ENCODE data around the gene UXS1. TPM values are rescaled to one million over a fixed set of nuclear protein-coding genes. Genes with fewer than 3 reads are reported as not detected.

UXS1 gene
- polyA plus RNA-seq, 1 donor from 2014 or later, result 19.1 TPM

DNA sequence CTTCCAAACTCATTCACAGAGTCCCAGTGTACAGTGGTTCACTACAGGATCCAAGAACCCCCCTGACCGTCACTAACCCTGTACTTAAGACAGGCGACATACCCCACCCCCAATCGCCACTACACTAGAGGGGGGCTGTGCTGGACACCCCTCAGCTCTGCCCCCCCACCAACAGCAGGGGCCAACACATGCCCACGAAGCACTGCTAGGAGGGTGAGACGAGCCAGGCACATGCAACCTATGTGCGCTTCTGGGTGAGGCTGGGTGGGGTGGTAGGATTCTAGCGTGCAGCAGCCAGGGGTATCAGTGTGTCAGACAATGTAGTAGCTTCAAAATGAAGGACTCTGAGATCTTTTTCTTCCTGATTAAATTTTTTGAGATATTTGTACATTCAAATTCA, 67.8 kb downstream of the UXS1 start:
- Histone ChIP-seq H3K9me3 (ENCODE audit: low read length) (no peaks in the 10 kb centered on the region), H3K79me2 (replicated peaks; ENCODE audit: insufficient read depth, low read length) (no peaks in the 10 kb centered on the region), H3K36me3 (ENCODE audit: insufficient read depth, low read length) (no peaks in the 10 kb centered on the region), H3K4me3 (ENCODE audit: low read length) (no peak overlapping the region), H3K9ac (ENCODE audit: low read length) (no peak overlapping the region), H3K27ac (ENCODE audit: low read length) (no peak overlapping the region), H3K9me2 (ENCODE audit: insufficient read depth, low read length) (no peaks in the 10 kb centered on the region), H2AFZ (ENCODE audit: low read depth, low read length) (no peak overlapping the region), H3K4me2 (ENCODE audit: low read length) (no peak overlapping the region), H3K27me3 (ENCODE audit: insufficient read depth, low read depth, low read length) (no peaks in the 10 kb centered on the region), H3F3A (ENCODE audit: insufficient read depth, low read length, poor library complexity, severe bottlenecking) (no peaks in the 10 kb centered on the region), H4K20me1 (ENCODE audit: insufficient read depth) (no peaks in the 10 kb centered on the region)
- TF ChIP-seq, protein P1, sequence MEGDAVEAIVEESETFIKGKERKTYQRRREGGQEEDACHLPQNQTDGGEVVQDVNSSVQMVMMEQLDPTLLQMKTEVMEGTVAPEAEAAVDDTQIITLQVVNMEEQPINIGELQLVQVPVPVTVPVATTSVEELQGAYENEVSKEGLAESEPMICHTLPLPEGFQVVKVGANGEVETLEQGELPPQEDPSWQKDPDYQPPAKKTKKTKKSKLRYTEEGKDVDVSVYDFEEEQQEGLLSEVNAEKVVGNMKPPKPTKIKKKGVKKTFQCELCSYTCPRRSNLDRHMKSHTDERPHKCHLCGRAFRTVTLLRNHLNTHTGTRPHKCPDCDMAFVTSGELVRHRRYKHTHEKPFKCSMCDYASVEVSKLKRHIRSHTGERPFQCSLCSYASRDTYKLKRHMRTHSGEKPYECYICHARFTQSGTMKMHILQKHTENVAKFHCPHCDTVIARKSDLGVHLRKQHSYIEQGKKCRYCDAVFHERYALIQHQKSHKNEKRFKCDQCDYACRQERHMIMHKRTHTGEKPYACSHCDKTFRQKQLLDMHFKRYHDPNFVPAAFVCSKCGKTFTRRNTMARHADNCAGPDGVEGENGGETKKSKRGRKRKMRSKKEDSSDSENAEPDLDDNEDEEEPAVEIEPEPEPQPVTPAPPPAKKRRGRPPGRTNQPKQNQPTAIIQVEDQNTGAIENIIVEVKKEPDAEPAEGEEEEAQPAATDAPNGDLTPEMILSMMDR (IDR thresholded peaks at IDR 0.05; ENCODE audit: poor library complexity, severe bottlenecking), result no peak
- no peak for TF ChIP-seq EZH2 (IDR thresholded peaks at IDR 0.05; ENCODE audit: borderline replicate concordance, insufficient read depth, low read length, poor library complexity, severe bottlenecking)
- TF ChIP-seq, protein P2, sequence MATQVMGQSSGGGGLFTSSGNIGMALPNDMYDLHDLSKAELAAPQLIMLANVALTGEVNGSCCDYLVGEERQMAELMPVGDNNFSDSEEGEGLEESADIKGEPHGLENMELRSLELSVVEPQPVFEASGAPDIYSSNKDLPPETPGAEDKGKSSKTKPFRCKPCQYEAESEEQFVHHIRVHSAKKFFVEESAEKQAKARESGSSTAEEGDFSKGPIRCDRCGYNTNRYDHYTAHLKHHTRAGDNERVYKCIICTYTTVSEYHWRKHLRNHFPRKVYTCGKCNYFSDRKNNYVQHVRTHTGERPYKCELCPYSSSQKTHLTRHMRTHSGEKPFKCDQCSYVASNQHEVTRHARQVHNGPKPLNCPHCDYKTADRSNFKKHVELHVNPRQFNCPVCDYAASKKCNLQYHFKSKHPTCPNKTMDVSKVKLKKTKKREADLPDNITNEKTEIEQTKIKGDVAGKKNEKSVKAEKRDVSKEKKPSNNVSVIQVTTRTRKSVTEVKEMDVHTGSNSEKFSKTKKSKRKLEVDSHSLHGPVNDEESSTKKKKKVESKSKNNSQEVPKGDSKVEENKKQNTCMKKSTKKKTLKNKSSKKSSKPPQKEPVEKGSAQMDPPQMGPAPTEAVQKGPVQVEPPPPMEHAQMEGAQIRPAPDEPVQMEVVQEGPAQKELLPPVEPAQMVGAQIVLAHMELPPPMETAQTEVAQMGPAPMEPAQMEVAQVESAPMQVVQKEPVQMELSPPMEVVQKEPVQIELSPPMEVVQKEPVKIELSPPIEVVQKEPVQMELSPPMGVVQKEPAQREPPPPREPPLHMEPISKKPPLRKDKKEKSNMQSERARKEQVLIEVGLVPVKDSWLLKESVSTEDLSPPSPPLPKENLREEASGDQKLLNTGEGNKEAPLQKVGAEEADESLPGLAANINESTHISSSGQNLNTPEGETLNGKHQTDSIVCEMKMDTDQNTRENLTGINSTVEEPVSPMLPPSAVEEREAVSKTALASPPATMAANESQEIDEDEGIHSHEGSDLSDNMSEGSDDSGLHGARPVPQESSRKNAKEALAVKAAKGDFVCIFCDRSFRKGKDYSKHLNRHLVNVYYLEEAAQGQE (IDR thresholded peaks at IDR 0.05; ENCODE audit: borderline replicate concordance), result no peak
- no peak for TF ChIP-seq MXI1 (conservative IDR thresholded peaks at IDR 0.05; ENCODE audit: poor library complexity, severe bottlenecking)
- TF ChIP-seq EP300 (conservative IDR thresholded peaks at IDR 0.05; ENCODE audit: poor library complexity, severe bottlenecking), result no peak
- TF ChIP-seq SMC3 (conservative IDR thresholded peaks at IDR 0.05; ENCODE audit: poor library complexity), result no peak
- TF ChIP-seq TAF1 (IDR thresholded peaks at IDR 0.05; ENCODE audit: low read depth), result no peak
- no peak for TF ChIP-seq POLR2AphosphoS5 (IDR thresholded peaks at IDR 0.05)
- TF ChIP-seq RAD21 (conservative IDR thresholded peaks at IDR 0.05), result no peak

DNA sequence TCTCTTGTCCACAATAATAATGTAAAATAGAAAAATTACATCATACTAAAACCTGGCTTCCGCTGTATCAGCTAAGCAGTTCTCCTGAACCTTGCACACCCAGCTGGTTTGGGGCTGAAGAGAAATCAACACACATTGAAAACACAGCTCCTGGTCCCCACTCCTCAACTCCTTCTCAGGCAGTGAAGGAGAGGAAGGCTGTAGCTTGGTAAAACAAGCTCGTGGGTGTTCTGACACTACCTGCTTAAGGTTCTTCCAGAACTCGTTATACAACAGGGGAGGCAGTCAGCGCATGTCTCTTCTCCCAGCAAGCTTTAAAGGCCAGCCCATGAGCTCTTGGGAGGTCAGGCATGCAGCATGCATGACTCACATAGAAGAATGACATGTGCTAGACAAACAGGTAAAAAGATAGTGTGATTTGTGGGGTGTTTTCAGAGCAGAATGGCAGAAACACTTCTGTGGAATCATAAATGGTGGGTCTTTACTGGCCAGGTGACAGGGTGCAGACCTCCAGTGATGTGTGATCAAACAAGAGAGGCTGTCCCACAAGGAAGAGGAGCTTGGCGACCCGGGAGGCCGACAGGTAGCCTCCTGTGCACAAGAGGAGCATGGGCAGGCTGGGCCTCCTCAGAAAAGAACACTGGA, 69.1 kb downstream of the UXS1 start:
- Histone ChIP-seq H3K36me3 (ENCODE audit: insufficient read depth, low read length) (no peaks in the 10 kb centered on the region), H3K9me3 (ENCODE audit: low read length) (no peaks in the 10 kb centered on the region), H3K27ac (ENCODE audit: low read length) (no peak overlapping the region), H3K4me3 (ENCODE audit: low read length) (no peak overlapping the region), H3K4me2 (ENCODE audit: low read length) (no peak overlapping the region), H2AFZ (ENCODE audit: low read depth, low read length) (no peak overlapping the region), H3K79me2 (replicated peaks; ENCODE audit: insufficient read depth, low read length) (no peaks in the 10 kb centered on the region), H3K27me3 (ENCODE audit: insufficient read depth, low read depth, low read length) (no peaks in the 10 kb centered on the region), H3K9me2 (ENCODE audit: insufficient read depth, low read length) (no peaks in the 10 kb centered on the region), H4K20me1 (ENCODE audit: insufficient read depth) (no peaks in the 10 kb centered on the region), H3F3A (ENCODE audit: insufficient read depth, low read length, poor library complexity, severe bottlenecking) (no peaks in the 10 kb centered on the region), H3K9ac (ENCODE audit: low read length) (no peak overlapping the region)
- TF ChIP-seq EZH2 (IDR thresholded peaks at IDR 0.05; ENCODE audit: borderline replicate concordance, insufficient read depth, low read length, poor library complexity, severe bottlenecking) (no peak), RAD21 (conservative IDR thresholded peaks at IDR 0.05) (no peak), TAF1 (IDR thresholded peaks at IDR 0.05; ENCODE audit: low read depth) (no peak), SMC3 (conservative IDR thresholded peaks at IDR 0.05; ENCODE audit: poor library complexity) (no peak), POLR2AphosphoS5 (IDR thresholded peaks at IDR 0.05) (no peak), MXI1 (conservative IDR thresholded peaks at IDR 0.05; ENCODE audit: poor library complexity, severe bottlenecking) (no peak)
- TF ChIP-seq, protein P1 (IDR thresholded peaks at IDR 0.05; ENCODE audit: poor library complexity, severe bottlenecking), result no peak
